ENCODE results near the gene NYAP2.

The NYAP2 gene

DNA sequence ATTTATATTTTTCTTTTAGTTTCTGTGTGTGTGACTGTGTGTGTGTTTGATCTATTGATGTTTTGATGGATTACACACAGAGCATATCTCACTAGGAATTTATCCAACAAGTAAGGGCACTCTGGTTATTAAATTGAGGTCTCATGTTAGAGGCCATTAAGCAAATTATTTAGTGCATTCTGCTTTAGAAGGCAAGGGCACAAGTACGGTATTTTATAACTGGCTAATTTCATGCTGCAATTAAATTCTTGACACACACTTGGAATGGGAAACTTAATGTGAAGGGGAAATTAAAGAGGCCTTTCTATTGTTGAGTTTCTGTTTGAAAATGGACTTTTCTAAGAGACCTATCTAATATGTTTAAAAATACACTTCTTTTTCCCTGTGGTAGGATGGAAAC, 25.8 kb downstream of the NYAP2 start:
- H3K27ac ChIP-seq (ENCODE audit: low read depth in 2 of 2, low read length in 2 of 2): no peak overlapping the region
- H3K4me1 ChIP-seq (ENCODE audit: control insufficient read depth in 2 of 2, insufficient read depth in 2 of 2, low read length in 2 of 2): no peaks in the 10 kb centered on the region
- H3K9me3 ChIP-seq (ENCODE audit: control insufficient read depth in 2 of 2, low read length in 2 of 2): no peaks in the 10 kb centered on the region
- H3K36me3 ChIP-seq (ENCODE audit: control insufficient read depth in 2 of 2, insufficient read depth in 2 of 2, low read length in 2 of 2): no peaks in the 10 kb centered on the region
- no peaks in the 10 kb centered on the region for H3K27me3 ChIP-seq (ENCODE audit: control insufficient read depth in 2 of 2, insufficient read depth in 2 of 2, low read length in 2 of 2)
- H3K4me3 ChIP-seq (ENCODE audit: low read length in 2 of 2): no peak overlapping the region
- H3K9ac ChIP-seq (ENCODE audit: low read depth in 1 of 2, low read length in 2 of 2): no peak overlapping the region

DNA sequence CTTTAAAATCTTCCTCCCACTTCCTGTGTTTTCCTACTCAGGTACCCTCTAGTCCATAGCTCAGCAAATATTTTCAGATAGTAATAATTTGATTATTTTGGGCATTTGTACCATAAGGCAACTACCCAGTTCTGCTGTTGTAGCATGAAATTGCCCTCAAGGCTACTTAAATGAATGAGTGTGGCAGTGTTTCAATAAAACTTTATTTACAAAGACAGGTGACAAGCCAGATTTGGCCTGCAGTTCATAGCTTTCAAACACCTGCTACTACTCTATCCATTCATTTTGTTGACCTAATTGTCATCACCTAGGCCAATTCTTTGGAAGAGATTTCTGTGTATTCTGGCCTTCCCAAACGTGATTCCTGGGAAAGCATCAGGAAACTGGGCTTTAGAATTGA, 28.9 kb downstream of the NYAP2 start:
- Histone ChIP-seq H3K27me3 (ENCODE audit: control insufficient read depth in 2 of 2, insufficient read depth in 2 of 2, low read length in 2 of 2) (no peaks in the 10 kb centered on the region), H3K36me3 (ENCODE audit: control insufficient read depth in 2 of 2, insufficient read depth in 2 of 2, low read length in 2 of 2) (no peaks in the 10 kb centered on the region), H3K4me1 (ENCODE audit: control insufficient read depth in 2 of 2, insufficient read depth in 2 of 2, low read length in 2 of 2) (no peaks in the 10 kb centered on the region), H3K4me3 (ENCODE audit: low read length in 2 of 2) (no peak overlapping the region), H3K9ac (ENCODE audit: low read depth in 1 of 2, low read length in 2 of 2) (no peak overlapping the region), H3K9me3 (ENCODE audit: control insufficient read depth in 2 of 2, low read length in 2 of 2) (no peaks in the 10 kb centered on the region), H3K27ac (ENCODE audit: low read depth in 2 of 2, low read length in 2 of 2) (no peak overlapping the region)

DNA sequence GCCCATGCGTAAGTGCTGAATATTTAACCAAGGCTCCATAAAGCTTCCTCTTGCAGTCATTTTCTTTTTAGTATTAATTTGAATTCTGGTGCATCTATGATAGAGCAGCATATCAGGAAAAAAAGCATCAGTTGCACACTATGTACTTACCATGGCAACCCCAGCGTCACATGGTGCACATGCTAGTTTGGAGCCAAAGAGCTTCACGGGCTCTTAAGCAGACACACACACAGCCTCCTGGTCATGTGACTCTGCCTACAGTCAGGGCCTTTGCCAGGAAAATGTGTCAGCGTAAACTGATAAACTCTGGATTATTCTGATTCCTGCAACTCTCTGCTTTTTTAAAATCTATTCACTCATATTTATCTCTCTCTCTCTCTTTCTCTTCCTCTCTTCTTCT, 30.2 kb downstream of the NYAP2 start:
- Histone ChIP-seq H3K9me3 (ENCODE audit: control insufficient read depth in 2 of 2, low read length in 2 of 2) (no peaks in the 10 kb centered on the region), H3K9ac (ENCODE audit: low read depth in 1 of 2, low read length in 2 of 2) (no peak overlapping the region), H3K27me3 (ENCODE audit: control insufficient read depth in 2 of 2, insufficient read depth in 2 of 2, low read length in 2 of 2) (no peaks in the 10 kb centered on the region), H3K4me1 (ENCODE audit: control insufficient read depth in 2 of 2, insufficient read depth in 2 of 2, low read length in 2 of 2) (no peaks in the 10 kb centered on the region), H3K4me3 (ENCODE audit: low read length in 2 of 2) (no peak overlapping the region), H3K27ac (ENCODE audit: low read depth in 2 of 2, low read length in 2 of 2) (no peak overlapping the region), H3K36me3 (ENCODE audit: control insufficient read depth in 2 of 2, insufficient read depth in 2 of 2, low read length in 2 of 2) (no peaks in the 10 kb centered on the region)

GRCh38 chr2:225431105-225431863, 31.8 kb downstream of the NYAP2 start:
- Histone ChIP-seq H3K4me1 (ENCODE audit: control insufficient read depth in 2 of 2, insufficient read depth in 2 of 2, low read length in 2 of 2) (no peaks in the 10 kb centered on the region), H3K9me3 (ENCODE audit: control insufficient read depth in 2 of 2, low read length in 2 of 2) (no peaks in the 10 kb centered on the region), H3K36me3 (ENCODE audit: control insufficient read depth in 2 of 2, insufficient read depth in 2 of 2, low read length in 2 of 2) (no peaks in the 10 kb centered on the region), H3K4me3 (ENCODE audit: low read length in 2 of 2) (no peak overlapping the region), H3K27me3 (ENCODE audit: control insufficient read depth in 2 of 2, insufficient read depth in 2 of 2, low read length in 2 of 2) (no peaks in the 10 kb centered on the region), H3K9ac (ENCODE audit: low read depth in 1 of 2, low read length in 2 of 2) (no peak overlapping the region), H3K27ac (ENCODE audit: low read depth in 2 of 2, low read length in 2 of 2) (no peak overlapping the region)

GRCh38 chr2:225434014-225434413, 34.5 kb downstream of the NYAP2 start:
- no peaks in the 10 kb centered on the region for H3K4me1 ChIP-seq (ENCODE audit: control insufficient read depth in 2 of 2, insufficient read depth in 2 of 2, low read length in 2 of 2)
- no peaks in the 10 kb centered on the region for H3K36me3 ChIP-seq (ENCODE audit: control insufficient read depth in 2 of 2, insufficient read depth in 2 of 2, low read length in 2 of 2)
- H3K4me3 ChIP-seq (ENCODE audit: low read length in 2 of 2): no peak overlapping the region
- H3K9ac ChIP-seq (ENCODE audit: low read depth in 1 of 2, low read length in 2 of 2): no peak overlapping the region
- H3K27me3 ChIP-seq (ENCODE audit: control insufficient read depth in 2 of 2, insufficient read depth in 2 of 2, low read length in 2 of 2): no peaks in the 10 kb centered on the region
- no peaks in the 10 kb centered on the region for H3K9me3 ChIP-seq (ENCODE audit: control insufficient read depth in 2 of 2, low read length in 2 of 2)
- H3K27ac ChIP-seq (ENCODE audit: low read depth in 2 of 2, low read length in 2 of 2): no peak overlapping the region

DNA sequence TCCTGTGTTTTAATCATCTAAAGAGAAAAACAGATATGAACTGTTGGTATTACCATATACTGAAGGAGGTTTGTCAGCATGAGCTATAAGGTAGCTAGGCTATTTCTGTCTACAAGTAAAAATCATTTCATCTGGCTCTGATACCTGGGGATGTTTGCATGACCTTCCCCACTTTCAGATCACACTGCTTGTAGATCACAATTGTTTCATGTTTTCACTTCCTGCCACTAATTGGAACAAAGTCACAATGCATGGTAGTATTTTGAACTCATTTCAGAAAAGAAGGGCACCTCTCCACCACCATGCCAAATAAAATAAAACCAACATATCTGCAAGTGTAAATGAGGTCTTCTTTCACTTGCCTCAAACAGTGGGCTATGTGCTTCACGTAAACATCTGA, 37.8 kb downstream of the NYAP2 start:
- Histone ChIP-seq H3K27me3 (ENCODE audit: control insufficient read depth in 2 of 2, insufficient read depth in 2 of 2, low read length in 2 of 2) (no peaks in the 10 kb centered on the region), H3K4me3 (ENCODE audit: low read length in 2 of 2) (no peak overlapping the region), H3K27ac (ENCODE audit: low read depth in 2 of 2, low read length in 2 of 2) (no peak overlapping the region), H3K36me3 (ENCODE audit: control insufficient read depth in 2 of 2, insufficient read depth in 2 of 2, low read length in 2 of 2) (no peaks in the 10 kb centered on the region), H3K9me3 (ENCODE audit: control insufficient read depth in 2 of 2, low read length in 2 of 2) (no peaks in the 10 kb centered on the region), H3K4me1 (ENCODE audit: control insufficient read depth in 2 of 2, insufficient read depth in 2 of 2, low read length in 2 of 2) (no peaks in the 10 kb centered on the region), H3K9ac (ENCODE audit: low read depth in 1 of 2, low read length in 2 of 2) (no peak overlapping the region)

- Histone ChIP-seq H3K36me3 (ENCODE audit: control insufficient read depth in 2 of 2, insufficient read depth in 2 of 2, low read length in 2 of 2) (no peaks in the 10 kb centered on the region), H3K27me3 (ENCODE audit: control insufficient read depth in 2 of 2, insufficient read depth in 2 of 2, low read length in 2 of 2) (no peaks in the 10 kb centered on the region), H3K9ac (ENCODE audit: low read depth in 1 of 2, low read length in 2 of 2) (no peak overlapping the region), H3K4me3 (ENCODE audit: low read length in 2 of 2) (no peak overlapping the region), H3K9me3 (ENCODE audit: control insufficient read depth in 2 of 2, low read length in 2 of 2) (no peaks in the 10 kb centered on the region), H3K27ac (ENCODE audit: low read depth in 2 of 2, low read length in 2 of 2) (no peak overlapping the region), H3K4me1 (ENCODE audit: control insufficient read depth in 2 of 2, insufficient read depth in 2 of 2, low read length in 2 of 2) (no peaks in the 10 kb centered on the region)
Measured at GRCh38 chr2:225438248-225438647, 38.7 kb downstream of the NYAP2 start.

GRCh38 chr2:225452677-225453076, 53.2 kb downstream of the NYAP2 start:
- Histone ChIP-seq H3K36me3 (ENCODE audit: control insufficient read depth in 2 of 2, insufficient read depth in 2 of 2, low read length in 2 of 2) (no peaks in the 10 kb centered on the region), H3K27me3 (ENCODE audit: control insufficient read depth in 2 of 2, insufficient read depth in 2 of 2, low read length in 2 of 2) (peaks cover 0 to 2% of the 10 kb centered on the region in 2 donors), H3K4me1 (ENCODE audit: control insufficient read depth in 2 of 2, insufficient read depth in 2 of 2, low read length in 2 of 2) (no peaks in the 10 kb centered on the region), H3K4me3 (ENCODE audit: low read length in 2 of 2) (no peak overlapping the region), H3K27ac (ENCODE audit: low read depth in 2 of 2, low read length in 2 of 2) (no peak overlapping the region), H3K9me3 (ENCODE audit: control insufficient read depth in 2 of 2, low read length in 2 of 2) (no peaks in the 10 kb centered on the region), H3K9ac (ENCODE audit: low read depth in 1 of 2, low read length in 2 of 2) (no peak overlapping the region)

DNA sequence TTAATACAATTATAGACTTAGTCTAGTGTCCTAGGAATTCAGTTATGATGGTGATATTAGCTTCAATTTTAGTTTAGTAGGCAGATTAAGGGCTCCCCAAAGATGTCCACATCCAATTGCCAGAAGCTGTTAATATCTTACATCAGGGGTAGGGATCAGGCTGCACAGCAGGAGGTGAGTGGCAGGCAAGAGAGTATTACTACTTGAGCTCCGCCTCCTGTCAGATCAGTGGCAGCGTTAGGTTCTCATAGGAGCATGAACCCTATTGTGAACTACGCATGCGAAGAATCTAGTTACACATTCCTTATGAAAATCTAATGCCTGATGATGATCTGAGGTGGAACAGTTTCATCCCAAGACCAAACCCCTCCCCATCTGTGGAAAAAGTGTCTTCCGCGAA, 54.9 kb downstream of the NYAP2 start:
- Histone ChIP-seq H3K27ac (ENCODE audit: low read depth in 2 of 2, low read length in 2 of 2) (no peak overlapping the region), H3K4me1 (ENCODE audit: control insufficient read depth in 2 of 2, insufficient read depth in 2 of 2, low read length in 2 of 2) (no peaks in the 10 kb centered on the region), H3K27me3 (ENCODE audit: control insufficient read depth in 2 of 2, insufficient read depth in 2 of 2, low read length in 2 of 2) (peaks cover 0 to 2% of the 10 kb centered on the region in 2 donors), H3K9ac (ENCODE audit: low read depth in 1 of 2, low read length in 2 of 2) (no peak overlapping the region), H3K4me3 (ENCODE audit: low read length in 2 of 2) (no peak overlapping the region), H3K9me3 (ENCODE audit: control insufficient read depth in 2 of 2, low read length in 2 of 2) (no peaks in the 10 kb centered on the region), H3K36me3 (ENCODE audit: control insufficient read depth in 2 of 2, insufficient read depth in 2 of 2, low read length in 2 of 2) (no peaks in the 10 kb centered on the region)

DNA sequence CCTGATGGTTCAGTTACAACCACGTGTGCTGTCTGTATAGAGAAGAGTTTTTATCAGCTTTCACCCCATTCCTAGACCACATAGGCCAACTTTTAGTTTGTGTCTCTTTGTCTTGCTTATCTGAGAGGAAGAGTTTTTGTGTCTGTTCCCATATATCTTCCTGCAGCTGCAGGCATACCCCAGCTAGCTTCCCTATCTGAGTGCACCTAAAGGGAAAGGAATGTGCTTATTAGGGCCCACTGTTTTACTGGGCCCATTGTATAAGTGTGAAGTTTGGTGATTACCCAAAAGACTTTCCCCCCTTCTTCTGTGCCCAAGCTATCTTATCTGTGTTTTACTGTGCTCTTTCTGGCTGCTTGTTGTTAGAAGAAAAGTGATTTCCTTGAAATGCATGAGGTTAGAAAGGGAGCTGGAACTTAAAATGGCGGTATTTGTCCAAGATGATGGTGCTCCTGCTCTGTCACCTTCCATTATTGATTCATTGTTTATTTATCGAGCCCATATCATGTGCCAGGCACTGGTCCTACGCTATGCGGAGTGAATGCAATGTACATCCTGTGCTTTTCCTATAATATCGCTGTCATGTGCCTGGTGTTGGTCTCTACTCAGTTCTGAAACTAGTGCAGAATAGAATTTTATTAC, 57.2 kb downstream of the NYAP2 start:
- Histone ChIP-seq H3K9ac (ENCODE audit: low read depth in 1 of 2, low read length in 2 of 2) (no peak overlapping the region), H3K9me3 (ENCODE audit: control insufficient read depth in 2 of 2, low read length in 2 of 2) (no peaks in the 10 kb centered on the region), H3K4me1 (ENCODE audit: control insufficient read depth in 2 of 2, insufficient read depth in 2 of 2, low read length in 2 of 2) (no peaks in the 10 kb centered on the region), H3K27me3 (ENCODE audit: control insufficient read depth in 2 of 2, insufficient read depth in 2 of 2, low read length in 2 of 2) (peaks cover 0 to 2% of the 10 kb centered on the region in 2 donors), H3K36me3 (ENCODE audit: control insufficient read depth in 2 of 2, insufficient read depth in 2 of 2, low read length in 2 of 2) (no peaks in the 10 kb centered on the region), H3K4me3 (ENCODE audit: low read length in 2 of 2) (no peak overlapping the region), H3K27ac (ENCODE audit: low read depth in 2 of 2, low read length in 2 of 2) (no peak overlapping the region)
